ENCODE measurements around the gene DET1.
"Not testable (repeated sequence)": the region's sequence is repeated elsewhere in the genome, so short reads cannot be mapped to it uniquely, and the experiment has no call there.

Gene DET1

DNA sequence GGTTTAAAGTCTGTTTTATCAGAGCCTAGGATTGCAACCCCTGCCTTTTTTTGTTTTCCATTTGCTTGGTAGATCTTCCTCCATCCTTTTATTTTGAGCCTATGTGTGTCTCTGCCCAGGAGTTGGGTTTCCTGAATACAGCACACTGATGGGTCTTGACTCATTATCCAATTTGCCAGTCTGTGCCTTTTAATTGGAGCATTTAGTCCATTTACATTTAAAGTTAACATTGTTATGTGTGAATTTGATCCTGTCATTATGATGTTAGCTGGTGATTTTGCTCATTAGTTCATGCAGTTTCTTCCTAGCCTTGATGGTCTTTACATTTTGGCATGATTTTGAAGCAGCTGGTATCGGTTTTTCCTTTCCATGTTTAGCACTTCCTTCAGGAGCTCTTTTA, 11.5 kb upstream of the DET1 start:
- not testable (repeated sequence) for ATAC-seq (ENCODE audit: low read depth); H3K4me1 Mint-ChIP-seq; H3K9me3 Mint-ChIP-seq; DNase-seq (ENCODE audit: low spot score in 2 of 2); H3K27ac Mint-ChIP-seq; H3K36me3 Mint-ChIP-seq; H3K4me3 Mint-ChIP-seq
- H3K27me3 Mint-ChIP-seq, result peaks cover 14% of the 10 kb centered on the region

GRCh38 chr15:88548009-88548408, 1.5 kb upstream of the DET1 start:
- not testable (repeated sequence) for ATAC-seq (ENCODE audit: low read depth); H3K27me3 Mint-ChIP-seq; H3K4me1 Mint-ChIP-seq; H3K27ac Mint-ChIP-seq; H3K4me3 Mint-ChIP-seq; DNase-seq (ENCODE audit: low spot score in 2 of 2); H3K9me3 Mint-ChIP-seq; H3K36me3 Mint-ChIP-seq

DNA sequence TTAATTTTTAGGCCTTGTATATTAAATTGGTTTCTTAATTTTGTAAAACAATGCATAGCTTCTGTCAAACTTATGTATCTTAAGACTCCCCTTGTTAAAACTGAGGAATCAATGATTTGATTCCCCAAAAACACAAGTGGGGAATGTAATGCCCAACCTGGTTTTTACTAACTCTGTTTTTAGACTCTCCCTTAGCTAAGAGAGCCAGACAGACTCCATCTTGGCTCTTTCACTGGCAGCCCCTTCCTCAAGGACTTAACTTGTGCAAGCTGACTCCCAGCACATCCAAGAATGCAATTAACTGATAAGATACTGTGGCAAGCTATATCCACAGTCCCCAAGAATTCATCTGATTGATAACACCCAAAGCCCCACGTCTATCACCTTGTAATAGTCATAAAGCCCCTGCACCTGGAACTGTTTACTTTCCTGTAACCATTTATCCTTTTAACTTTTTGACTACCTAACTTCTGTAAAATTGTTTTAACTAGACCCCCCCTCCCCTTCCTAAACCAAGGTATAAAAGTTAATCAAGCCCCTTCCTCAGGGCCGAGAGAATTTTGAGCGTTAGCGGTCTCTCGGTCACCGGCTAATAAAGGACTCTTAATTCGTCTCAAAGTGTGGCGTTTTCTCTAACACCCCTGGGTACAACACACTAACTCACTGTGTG, 768 bp downstream of the DET1 start:
- Mint-ChIP-seq H3K4me3 (peak overlapping the region; percentile 92), H3K27ac (peak overlapping the region; percentile 77)
- DNase-seq (ENCODE audit: low spot score in 2 of 2); ATAC-seq (ENCODE audit: low read depth); H3K27me3 Mint-ChIP-seq; H3K4me1 Mint-ChIP-seq; H3K9me3 Mint-ChIP-seq; H3K36me3 Mint-ChIP-seq: not testable (repeated sequence)

GRCh38 chr15:88543065-88543776, 3.3 kb downstream of the DET1 start:
- DNase-seq (ENCODE audit: low spot score in 2 of 2) (no peak), ATAC-seq (ENCODE audit: low read depth) (no peak)
- no peaks in the 10 kb centered on the region for H3K27me3 Mint-ChIP-seq
- no peaks in the 10 kb centered on the region for H3K9me3 Mint-ChIP-seq
- H3K36me3 Mint-ChIP-seq, result peaks cover 4% of the 10 kb centered on the region
- H3K4me3 Mint-ChIP-seq, result no peak overlapping the region
- H3K4me1 Mint-ChIP-seq, result peaks cover 7% of the 10 kb centered on the region
- no peak overlapping the region for H3K27ac Mint-ChIP-seq

DNA sequence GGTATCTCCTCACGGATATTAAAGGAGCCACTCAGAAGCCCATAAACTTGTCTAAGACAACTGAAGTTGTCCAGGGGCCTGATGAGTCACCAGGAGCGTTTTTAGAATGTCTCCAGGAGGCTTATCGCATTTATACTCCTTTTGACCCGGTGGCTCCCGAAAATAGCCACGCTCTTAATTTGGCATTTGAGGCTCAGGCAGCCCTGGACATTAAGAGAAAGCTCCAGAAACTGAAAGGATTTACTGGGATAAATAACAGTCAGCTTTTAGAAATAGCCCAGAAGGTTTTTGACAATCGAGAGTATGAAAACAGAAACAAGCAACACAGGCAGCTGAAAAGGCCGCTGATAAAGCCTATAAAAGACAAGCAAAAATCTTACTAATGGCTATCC, 4.1 kb downstream of the DET1 start:
- Mint-ChIP-seq H3K4me3 (no peak overlapping the region), H3K27me3 (no peaks in the 10 kb centered on the region), H3K36me3 (peaks cover 4% of the 10 kb centered on the region), H3K27ac (no peak overlapping the region), H3K4me1 (peaks cover 7% of the 10 kb centered on the region), H3K9me3 (no peaks in the 10 kb centered on the region)
- no peak for ATAC-seq (ENCODE audit: low read depth)
- no peak for DNase-seq (ENCODE audit: low spot score in 2 of 2)

DNA sequence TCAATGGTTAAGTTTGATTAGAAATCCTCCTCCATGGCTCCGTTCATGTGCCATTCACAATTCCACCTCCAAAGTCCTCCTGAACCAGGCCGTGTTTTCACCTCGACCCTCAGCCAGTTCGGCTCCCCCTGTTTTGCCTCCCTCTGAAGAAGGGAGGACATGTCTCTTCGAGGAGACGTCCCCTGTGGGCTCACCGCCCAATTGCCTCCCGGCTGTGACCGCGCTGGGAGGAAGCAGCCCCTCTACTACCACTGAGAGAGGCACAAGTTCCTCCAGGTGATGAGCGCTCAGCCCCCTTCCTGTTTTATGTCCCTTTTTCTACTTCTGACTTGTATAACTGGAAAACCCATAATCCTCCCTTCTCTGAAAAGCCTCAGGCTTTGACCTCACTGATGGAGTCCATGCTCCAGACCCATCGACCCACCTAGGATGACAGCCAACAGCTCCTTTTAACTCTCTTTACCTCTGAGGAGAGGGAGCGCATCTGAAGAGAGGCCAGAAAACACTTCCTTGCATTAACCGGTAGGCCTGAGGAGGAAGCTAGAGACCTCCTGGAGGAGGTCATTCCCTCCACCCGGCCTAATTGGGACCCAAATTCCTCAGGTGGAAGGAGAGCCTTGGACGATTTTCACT, 4.7 kb downstream of the DET1 start:
- Mint-ChIP-seq H3K4me3 (no peak overlapping the region), H3K27ac (no peak overlapping the region), H3K4me1 (peaks cover 7% of the 10 kb centered on the region), H3K36me3 (peaks cover 4% of the 10 kb centered on the region), H3K9me3 (no peaks in the 10 kb centered on the region), H3K27me3 (no peaks in the 10 kb centered on the region)
- ATAC-seq (ENCODE audit: low read depth) (no peak), DNase-seq (ENCODE audit: low spot score in 2 of 2) (no peak)

- not testable (repeated sequence) for DNase-seq (ENCODE audit: low spot score in 2 of 2); H3K36me3 Mint-ChIP-seq; H3K4me3 Mint-ChIP-seq; H3K4me1 Mint-ChIP-seq; ATAC-seq (ENCODE audit: low read depth); H3K9me3 Mint-ChIP-seq; H3K27me3 Mint-ChIP-seq; H3K27ac Mint-ChIP-seq
Observed at GRCh38 chr15:88541111-88541510, 5.4 kb downstream of the DET1 start.

GRCh38 chr15:88540350-88540749, 6.1 kb downstream of the DET1 start:
- not testable (repeated sequence) for DNase-seq (ENCODE audit: low spot score in 2 of 2); H3K4me3 Mint-ChIP-seq; H3K36me3 Mint-ChIP-seq; H3K9me3 Mint-ChIP-seq; H3K4me1 Mint-ChIP-seq; H3K27ac Mint-ChIP-seq; H3K27me3 Mint-ChIP-seq; ATAC-seq (ENCODE audit: low read depth)

- ATAC-seq (ENCODE audit: low read depth) (no peak), DNase-seq (ENCODE audit: low spot score in 2 of 2) (no peak)
- H3K27me3 Mint-ChIP-seq, result no peaks in the 10 kb centered on the region
- H3K4me3 Mint-ChIP-seq, result no peak overlapping the region
- H3K36me3 Mint-ChIP-seq, result peaks cover 11% of the 10 kb centered on the region
- H3K9me3 Mint-ChIP-seq, result peaks cover 3% of the 10 kb centered on the region
- H3K4me1 Mint-ChIP-seq, result peaks cover 5% of the 10 kb centered on the region
- no peak overlapping the region for H3K27ac Mint-ChIP-seq
Observed at GRCh38 chr15:88539441-88539840, 7.0 kb downstream of the DET1 start.

DNA sequence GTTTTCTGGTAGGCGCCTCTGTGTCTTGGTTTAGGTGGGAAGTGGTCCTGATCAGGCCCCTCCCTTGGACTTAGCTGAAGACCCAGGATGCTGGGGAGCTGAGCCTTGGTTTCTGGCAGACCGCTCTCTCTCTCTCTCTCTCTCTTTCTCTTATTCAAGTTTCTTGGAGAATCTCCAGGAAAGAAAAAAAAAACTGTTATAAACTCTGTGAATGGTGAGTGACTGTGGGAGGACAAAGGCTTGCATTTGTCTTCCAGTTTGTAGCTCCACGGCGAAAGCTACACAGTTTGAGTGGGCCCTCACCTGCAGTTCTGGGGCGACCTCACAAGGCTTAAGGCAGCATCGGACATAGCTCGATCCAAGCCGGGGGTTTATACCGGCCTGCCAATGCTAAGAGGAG, 7.5 kb downstream of the DET1 start:
- peaks cover 13% of the 10 kb centered on the region for H3K36me3 Mint-ChIP-seq
- DNase-seq (ENCODE audit: low spot score in 2 of 2) (no peak), ATAC-seq (ENCODE audit: low read depth) (no peak)
- H3K4me1 Mint-ChIP-seq, result peaks cover 5% of the 10 kb centered on the region
- no peaks in the 10 kb centered on the region for H3K27me3 Mint-ChIP-seq
- H3K4me3 Mint-ChIP-seq, result no peak overlapping the region
- peaks cover 3% of the 10 kb centered on the region for H3K9me3 Mint-ChIP-seq
- no peak overlapping the region for H3K27ac Mint-ChIP-seq

- no peak for DNase-seq (ENCODE audit: low spot score in 2 of 2)
- Mint-ChIP-seq H3K27me3 (no peaks in the 10 kb centered on the region), H3K36me3 (peaks cover 20% of the 10 kb centered on the region), H3K27ac (no peak overlapping the region), H3K4me3 (no peak overlapping the region), H3K4me1 (peaks cover 5% of the 10 kb centered on the region), H3K9me3 (peaks cover 3% of the 10 kb centered on the region)
- no peak for ATAC-seq (ENCODE audit: low read depth)
Observed at GRCh38 chr15:88537591-88538317, 8.7 kb downstream of the DET1 start.

DNA sequence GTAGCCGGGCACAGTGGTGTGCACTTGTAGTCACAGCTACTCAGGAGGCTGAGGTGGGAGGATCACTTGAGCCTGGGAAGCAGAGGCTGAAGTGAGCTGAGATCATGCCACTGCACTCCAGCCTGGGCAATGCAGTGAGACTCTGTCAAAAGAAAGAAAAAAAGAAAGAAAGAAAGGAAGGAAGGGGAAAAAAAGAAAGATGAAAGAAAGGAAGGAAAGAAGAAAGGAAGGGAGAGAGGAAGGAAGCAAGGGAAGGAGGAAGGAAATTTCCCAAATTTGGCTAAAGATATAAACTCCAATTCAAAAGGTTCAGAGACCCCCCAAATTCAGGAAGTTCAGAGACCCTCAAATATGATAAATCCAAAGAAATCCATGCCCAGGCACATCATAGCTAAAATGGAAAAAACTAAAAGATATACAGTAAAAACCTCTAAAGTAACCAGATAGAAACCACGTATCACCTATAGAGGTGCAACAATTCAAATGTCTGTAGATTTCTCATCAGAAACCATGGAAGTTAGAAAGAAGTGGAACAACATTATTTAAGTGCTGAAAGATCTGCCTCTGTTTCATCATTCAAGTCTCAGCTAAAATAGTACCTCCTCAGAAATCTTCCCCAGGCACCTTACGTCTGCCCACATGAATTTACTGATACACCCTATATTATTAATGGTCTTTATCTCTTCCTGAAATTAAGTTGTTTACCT, 10.7 kb downstream of the DET1 start:
- ATAC-seq (ENCODE audit: low read depth) (no peak), DNase-seq (ENCODE audit: low spot score in 2 of 2) (no peak)
- Mint-ChIP-seq H3K36me3 (peaks cover 30% of the 10 kb centered on the region), H3K4me3 (no peak overlapping the region), H3K9me3 (peaks cover 3% of the 10 kb centered on the region), H3K27ac (no peak overlapping the region), H3K27me3 (no peaks in the 10 kb centered on the region), H3K4me1 (no peaks in the 10 kb centered on the region)

- DNase-seq (ENCODE audit: low spot score in 2 of 2) (no peak), ATAC-seq (ENCODE audit: low read depth) (no peak)
- H3K27ac Mint-ChIP-seq, result no peak overlapping the region
- H3K27me3 Mint-ChIP-seq, result no peaks in the 10 kb centered on the region
- H3K4me3 Mint-ChIP-seq, result no peak overlapping the region
- peaks cover 3% of the 10 kb centered on the region for H3K9me3 Mint-ChIP-seq
- peaks cover 35% of the 10 kb centered on the region for H3K36me3 Mint-ChIP-seq
- no peaks in the 10 kb centered on the region for H3K4me1 Mint-ChIP-seq
Observed at GRCh38 chr15:88535100-88535499, 11.4 kb downstream of the DET1 start.

DNA sequence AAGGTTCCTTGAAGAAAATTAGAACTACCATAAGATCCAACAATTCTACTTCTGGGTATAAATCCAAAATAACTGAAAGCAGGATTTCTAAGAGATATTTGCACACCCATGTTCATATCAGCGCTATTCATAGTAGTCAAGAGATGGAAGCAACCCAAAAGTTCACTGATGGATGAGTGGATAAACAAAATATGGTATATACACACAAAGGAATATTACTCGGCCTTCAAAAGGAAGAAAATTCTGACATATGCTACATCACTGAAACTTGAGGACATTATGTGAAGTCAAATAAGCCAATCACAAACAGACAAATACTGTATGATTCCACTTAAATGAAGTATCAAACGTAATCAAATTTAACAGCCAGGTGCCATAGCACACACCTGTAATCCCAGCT, 13.1 kb downstream of the DET1 start:
- ATAC-seq (ENCODE audit: low read depth) (no peak), DNase-seq (ENCODE audit: low spot score in 2 of 2) (no peak)
- peaks cover 3% of the 10 kb centered on the region for H3K9me3 Mint-ChIP-seq
- peaks cover 46% of the 10 kb centered on the region for H3K36me3 Mint-ChIP-seq
- no peak overlapping the region for H3K27ac Mint-ChIP-seq
- no peaks in the 10 kb centered on the region for H3K4me1 Mint-ChIP-seq
- H3K27me3 Mint-ChIP-seq, result no peaks in the 10 kb centered on the region
- no peak overlapping the region for H3K4me3 Mint-ChIP-seq

All from memory B cell (primary cell).